B cell (primary cell): ENCODE data around the gene MBNL2. TPM values are rescaled to one million over a fixed set of nuclear protein-coding genes. Genes with fewer than 3 reads are reported as not detected.

Experiments
- ATAC-seq: fragments of 200-7000 bp; cut with Tn5 transposase; one replicate; pipeline ENCODE4 v1.10.0; 2021; ENCODE audit warnings: low read depth, mild to moderate bottlenecking, moderate number of reproducible peaks, moderate library complexity
- CTCF ChIA-PET: fragments of 350-600 bp; sonication (Branson Sonifier 250); formaldehyde crosslinking; loops from one replicate; lab custom pipeline; 2021; ENCODE audit warnings: antibody characterized with exemption, inconsistent platforms; lab: Charles Lee
- POLR2A ChIA-PET: fragments of 350-600 bp; sonication (Branson Sonifier 250); formaldehyde crosslinking; loops from one replicate; lab custom pipeline; 2021; ENCODE audit warnings: antibody characterized with exemption; lab: Charles Lee
- DNase-seq: peaks from one replicate; pipeline ENCODE4 v3.0.0; 2013
- H2AFZ ChIP-seq: 2 replicates; pipeline ENCODE4 v1.6.1; 2012; ENCODE audit warnings: mild to moderate bottlenecking, low read depth, low read length; ENCODE audit not compliant: insufficient read depth, poor library complexity, severe bottlenecking
- H3K27ac ChIP-seq, 2 donors: 1 replicate in 1 of 2; 2 replicates in 1 of 2; pipeline ENCODE4 v1.5.1; 2012 to 2013; ENCODE audit warnings: low read length in 2 of 2, mild to moderate bottlenecking in 2 of 2, moderate library complexity in 1 of 2
- H3K27me3 ChIP-seq, 4 experiments: fragments of 200-600 bp in 1 of 4; sonication (generic) in 1 of 4; replicated peaks in 1 of 4; 1 replicate in 2 of 4; 2 replicates in 2 of 4; pipeline versions ENCODE4 v1.6.1 to v1.7.0; 2013 to 2016; ENCODE audit warnings: low read length in 3 of 4, mild to moderate bottlenecking in 2 of 4, mixed read lengths in 1 of 4, moderate library complexity in 1 of 4; ENCODE audit not compliant: insufficient read depth in 4 of 4, control insufficient read depth in 3 of 4; ENCODE audit errors: control extremely low read depth in 1 of 4
- H3K36me3 ChIP-seq, 2 experiments: replicated peaks in 1 of 2; 1 replicate in 1 of 2; 2 replicates in 1 of 2; pipeline versions ENCODE4 v1.6.1 to v1.7.1; 2013; ENCODE audit warnings: low read length in 1 of 2; ENCODE audit not compliant: insufficient read depth in 2 of 2, control insufficient read depth in 1 of 2; ENCODE audit errors: control extremely low read depth in 1 of 2, extremely low read depth in 1 of 2
- H3K4me1 ChIP-seq, 2 donors: fragments of 200-600 bp in 1 of 2; sonication (generic) in 1 of 2; 1 replicate in 1 of 2; 2 replicates in 1 of 2; pipeline versions ENCODE4 v1.5.1 to v1.6.1; 2013 to 2017; ENCODE audit warnings: low read length in 2 of 2; ENCODE audit not compliant: control insufficient read depth in 2 of 2, insufficient read depth in 2 of 2
- H3K4me2 ChIP-seq: replicated peaks from 2 replicates; pipeline ENCODE3; 2012; ENCODE audit warnings: mild to moderate bottlenecking, low read depth, low read length; ENCODE audit not compliant: poor library complexity, severe bottlenecking
- H3K4me3 ChIP-seq, 5 experiments: fragments of 200-600 bp in 1 of 5; sonication (generic) in 1 of 5; 1 replicate in 3 of 5; 2 replicates in 2 of 5; pipeline versions ENCODE4 v1.5.1 to v1.7.0; 2011 to 2016; ENCODE audit warnings: low read length in 4 of 5, mild to moderate bottlenecking in 4 of 5, low read depth in 2 of 5, control low read depth in 1 of 5, moderate library complexity in 1 of 5; ENCODE audit not compliant: insufficient read depth in 1 of 5; ENCODE audit errors: control extremely low read depth in 1 of 5, extremely low read depth in 1 of 5
- H3K79me2 ChIP-seq: fragments of 200-600 bp; sonication (generic); one replicate; pipeline ENCODE4 v1.6.0; 2016; ENCODE audit warnings: low read length; ENCODE audit not compliant: control insufficient read depth, insufficient read depth
- H3K9ac ChIP-seq: fragments of 200-600 bp; sonication (generic); 2 replicates; pipeline ENCODE4 v1.6.1; 2017; ENCODE audit warnings: mild to moderate bottlenecking, low read length, moderate library complexity
- H3K9me3 ChIP-seq, 3 donors: one replicate each; pipeline versions ENCODE4 v1.6.1 to v1.7.1; 2013; ENCODE audit warnings: low read length in 2 of 3; ENCODE audit not compliant: control insufficient read depth in 2 of 3, insufficient read depth in 1 of 3; ENCODE audit errors: control extremely low read depth in 1 of 3
- H4K20me1 ChIP-seq: 2 replicates; pipeline ENCODE4 v1.6.0; 2012; ENCODE audit warnings: mild to moderate bottlenecking, low read length; ENCODE audit not compliant: insufficient read depth, control insufficient read depth, poor library complexity, severe bottlenecking
- H3K27ac Mint-ChIP-seq: one replicate; pipeline ENCODE4 v1.8.0; 2021; ENCODE audit warnings: mixed read lengths
- H3K27me3 Mint-ChIP-seq: one replicate; pipeline ENCODE4 v1.8.0; 2021; ENCODE audit warnings: mixed read lengths
- H3K4me1 Mint-ChIP-seq: one replicate; pipeline ENCODE4 v1.8.0; 2021; ENCODE audit warnings: mixed read lengths
- H3K4me3 Mint-ChIP-seq: one replicate; pipeline ENCODE4 v1.8.0; 2021; ENCODE audit warnings: mixed read lengths
- H3K9me3 Mint-ChIP-seq: one replicate; pipeline ENCODE4 v1.8.0; 2022; ENCODE audit warnings: mixed read lengths; ENCODE audit not compliant: insufficient read depth
- CTCF ChIP-seq: fragments of 200-600 bp; IDR thresholded peaks from one replicate; pipeline ENCODE4 v1.8.0; 2022; ENCODE audit warnings: antibody characterized with exemption, mild to moderate bottlenecking
- EZH2 ChIP-seq: IDR thresholded peaks from 2 replicates; pipeline ENCODE4 v1.6.1; 2012; ENCODE audit warnings: borderline replicate concordance, low read depth, mild to moderate bottlenecking, moderate library complexity, low read length; ENCODE audit not compliant: insufficient read depth, poor library complexity, severe bottlenecking
- whole genome bisulfite sequencing: methylation state at CpG from one replicate; pipeline ENCODE4 v1.1.5; 2013; ENCODE audit warnings: missing lambda C conversion rate; ENCODE audit not compliant: insufficient coverage; 5-methylcytosine and 5-hydroxymethylcytosine counted together
- intact Hi-C: fragments of 100-400 bp; cut with micrococcal nuclease; formaldehyde crosslinking; loops from one replicate; pipeline ENCODE4 v1.10.0; 2022
- polyA plus RNA-seq: library from polyadenylated mRNA; depleted of rRNA; stranded (reverse); fragments of >200 nt; gene quantifications from 2 replicates; pipeline ENCODE4 v1.2.3, GENCODE V29; 2012
- total RNA-seq, 2 donors: library from RNA; stranded (reverse); fragments of 120-200 nt in 1 of 2; gene quantifications; 1 replicate in 1 of 2; 2 replicates in 1 of 2; pipeline versions ENCODE4 v1.2.3 to v1.2.4, GENCODE V29; 2013 to 2022

Gene MBNL2
- total and polyA plus RNA-seq, 2 donors (not counting 1 experiment from before 2014, with no cell fraction given) = 6.9 to 50.1 TPM

GRCh38 chr13:97430296-97430695 is 208.2 kb downstream of the MBNL2 start:
- Histone ChIP-seq H3K9me3 (peaks cover 0 to 6% (median 0%) of the 10 kb centered on the region in 3 donors), H3K79me2 (peaks cover 9% of the 10 kb centered on the region), H3K4me1 (peaks cover 9 to 11% of the 10 kb centered on the region in 2 donors), H3K4me2 (no peak overlapping the region), H4K20me1 (no peaks in the 10 kb centered on the region), H3K36me3 (no peaks in the 10 kb centered on the region), H3K4me3 (no peak overlapping the region), H3K27ac (no peak overlapping the region), H2AFZ (no peak overlapping the region), H3K9ac (no peak overlapping the region), H3K27me3 (no peaks in the 10 kb centered on the region)
- Mint-ChIP-seq H3K4me1 (peaks cover 13% of the 10 kb centered on the region), H3K9me3 (no peaks in the 10 kb centered on the region), H3K4me3 (no peak overlapping the region), H3K27me3 (no peaks in the 10 kb centered on the region), H3K27ac (no peak overlapping the region)
- no peak for TF ChIP-seq CTCF
- no peak for TF ChIP-seq EZH2
- ATAC-seq (no peak), DNase-seq (no peak)
- CTCF ChIA-PET = no interaction called here
- intact Hi-C loops = loop anchor here (5.0 to 10.0 kb wide), 3 partner anchors 1075 to 1772 kb away; partner anchors contain the start of gene UBAC2
- WGBS = 87% methylated on average over 2 of the region's 4 CpGs
- POLR2A ChIA-PET = no interaction called here

GRCh38 chr13:97431171-97431764 is 209.1 kb downstream of the MBNL2 start:
- ChIA-PET CTCF (interaction anchor here (0.9 to 1.1 kb wide), 2 partner anchors 72 to 323 kb away, joined by 3 to 4 read pairs; no protein-coding TSS in a partner anchor), POLR2A (no interaction called here)
- Mint-ChIP-seq H3K27me3 (no peaks in the 10 kb centered on the region), H3K4me3 (peak overlapping the region; percentile 59), H3K4me1 (peaks cover 21% of the 10 kb centered on the region), H3K27ac (no peak overlapping the region), H3K9me3 (no peaks in the 10 kb centered on the region)
- ATAC-seq (no peak), DNase-seq (no peak)
- intact Hi-C loops = loop anchor here (5.0 to 10.0 kb wide), 3 partner anchors 1074 to 1771 kb away; partner anchors contain the start of gene UBAC2
- Histone ChIP-seq H3K4me1 (peaks cover 9 to 11% of the 10 kb centered on the region in 2 donors), H3K9me3 (peaks cover 0 to 2% (median 0%) of the 10 kb centered on the region in 3 donors), H3K4me2 (no peak overlapping the region), H3K79me2 (peaks cover 16% of the 10 kb centered on the region), H3K9ac (no peak overlapping the region), H2AFZ (no peak overlapping the region), H3K27me3 (no peaks in the 10 kb centered on the region), H3K4me3 (no peak overlapping the region), H4K20me1 (no peaks in the 10 kb centered on the region), H3K27ac (no peak overlapping the region), H3K36me3 (no peaks in the 10 kb centered on the region)
- TF ChIP-seq CTCF (no peak), EZH2 (no peak)
- WGBS = 100% methylated on average over 1 of the region's 4 CpGs
